HG02798 (cell line): Measurements from ENCODE around the gene RSU1.

Experiments used
- ATAC-seq: cut with Tn5 transposase; IDR thresholded peaks from one replicate; pipeline ENCODE4 v1.9.1; 2021; ENCODE audit warnings: mild to moderate bottlenecking; ENCODE audit not compliant: unreplicated experiment, poor library complexity

RSU1 gene

GRCh38 chr10:16686054-16686902 lies 130.9 kb downstream of the RSU1 start:
- no peak for ATAC-seq

- ATAC-seq = no peak
Measured at GRCh38 chr10:16685551-16685950, 131.7 kb downstream of the RSU1 start.

GRCh38 chr10:16681521-16681920 lies 135.7 kb downstream of the RSU1 start:
- ATAC-seq = no peak

GRCh38 chr10:16679511-16679910 lies 137.7 kb downstream of the RSU1 start:
- no peak for ATAC-seq

- no peak for ATAC-seq
Measured at GRCh38 chr10:16675334-16675733, 141.9 kb downstream of the RSU1 start.

GRCh38 chr10:16674147-16674703 lies 143.0 kb downstream of the RSU1 start:
- no peak for ATAC-seq

- no peak for ATAC-seq
Measured at GRCh38 chr10:16673443-16673842, 143.8 kb downstream of the RSU1 start.

- no peak for ATAC-seq
Measured at GRCh38 chr10:16663444-16663843, 153.8 kb downstream of the RSU1 start.

- peak; percentile 40 for ATAC-seq
Measured at GRCh38 chr10:16662923-16663322, 154.3 kb downstream of the RSU1 start.

GRCh38 chr10:16656895-16657294 lies 160.3 kb downstream of the RSU1 start:
- ATAC-seq = no peak

GRCh38 chr10:16653224-16653623 lies 164.0 kb downstream of the RSU1 start:
- ATAC-seq = peak; percentile 72

GRCh38 chr10:16652154-16652553 lies 165.1 kb downstream of the RSU1 start:
- ATAC-seq = no peak

- ATAC-seq = no peak
Measured at GRCh38 chr10:16649757-16650156, 167.5 kb downstream of the RSU1 start.

GRCh38 chr10:16648366-16648765 lies 168.9 kb downstream of the RSU1 start:
- ATAC-seq = no peak

- ATAC-seq = no peak
Measured at GRCh38 chr10:16646181-16647059, 170.8 kb downstream of the RSU1 start.

- no peak for ATAC-seq
Measured at GRCh38 chr10:16644146-16644545, 173.1 kb downstream of the RSU1 start.

- ATAC-seq = no peak
Measured at GRCh38 chr10:16643502-16643901, 173.7 kb downstream of the RSU1 start.

GRCh38 chr10:16640153-16640552 lies 177.1 kb downstream of the RSU1 start:
- ATAC-seq = no peak

- ATAC-seq = no peak
Measured at GRCh38 chr10:16639471-16639870, 177.8 kb downstream of the RSU1 start.

- no peak for ATAC-seq
Measured at GRCh38 chr10:16632996-16633395, 184.2 kb downstream of the RSU1 start.

GRCh38 chr10:16626697-16627096 lies 190.5 kb downstream of the RSU1 start:
- no peak for ATAC-seq
